ENCODE data around the gene TKT.

TKT gene

DNA sequence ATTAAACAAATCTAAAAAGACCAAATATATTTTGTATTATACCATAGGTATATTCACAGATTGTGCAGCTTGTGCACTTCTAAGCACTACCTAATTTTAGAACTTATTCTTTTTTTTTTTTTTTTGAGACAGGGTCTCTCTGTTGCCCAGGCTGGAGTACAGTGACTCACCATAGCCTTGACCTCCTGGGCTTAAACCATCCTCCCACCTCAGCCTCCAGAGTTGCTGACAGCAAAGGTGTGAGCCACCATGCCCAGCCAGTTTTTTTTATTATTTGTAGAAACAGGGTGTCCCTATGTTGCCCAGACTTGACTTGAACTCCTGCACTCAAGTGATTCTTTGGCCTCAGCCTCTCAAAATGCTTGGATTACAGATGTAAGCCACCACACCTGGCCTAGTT is 11.9 kb upstream of the TKT start:
- TF ChIP-seq CTCF (IDR thresholded peaks at IDR 0.05; ENCODE audit: low read depth, low read length) (no peak), EZH2phosphoT487 (IDR thresholded peaks at IDR 0.05; ENCODE audit: low read depth) (no peak)
- no peaks in the 10 kb centered on the region for H4K20me1 ChIP-seq (ENCODE audit: insufficient read depth, low read length)
- no peak overlapping the region for H2AFZ ChIP-seq (ENCODE audit: low read depth, low read length)
- no peaks in the 10 kb centered on the region for H3K36me3 ChIP-seq (replicated peaks; ENCODE audit: low read depth, low read length)
- H3K4me1 ChIP-seq (ENCODE audit: low read length) = peaks cover 9% of the 10 kb centered on the region
- no peak overlapping the region for H3K4me3 ChIP-seq (ENCODE audit: low read length)
- H3K27ac ChIP-seq (ENCODE audit: low read length) = no peak overlapping the region
- H3K79me2 ChIP-seq (ENCODE audit: low read length) = no peaks in the 10 kb centered on the region
- no peaks in the 10 kb centered on the region for H3K27me3 ChIP-seq (ENCODE audit: low read depth, low read length)
- H3K4me2 ChIP-seq (ENCODE audit: low read length) = no peak overlapping the region
- no peak overlapping the region for H3K9ac ChIP-seq (ENCODE audit: low read length)
- H3K9me3 ChIP-seq (ENCODE audit: insufficient read depth, low read length) = no peaks in the 10 kb centered on the region

DNA sequence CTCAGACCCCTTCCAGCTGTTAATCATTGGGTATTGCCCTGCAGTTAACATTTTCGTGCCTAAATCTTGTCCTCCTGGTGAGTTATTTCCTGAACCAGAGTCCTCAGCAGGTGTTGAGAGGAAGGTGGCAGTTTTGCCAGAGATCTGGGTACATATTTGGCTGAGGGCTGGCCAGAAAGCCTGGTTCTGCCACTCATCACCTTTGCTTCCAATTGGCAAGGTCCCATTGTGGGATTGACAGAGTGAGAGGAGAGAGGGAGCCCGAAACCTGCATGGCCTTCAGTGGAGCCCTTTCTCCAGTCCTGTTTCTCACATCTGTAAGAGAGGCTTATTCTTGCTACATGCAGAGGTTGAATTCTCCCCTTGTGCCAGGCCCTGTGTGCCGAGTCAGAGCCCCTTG is 8.9 kb upstream of the TKT start:
- H3K4me1 ChIP-seq (ENCODE audit: low read length) = peaks cover under 1% of the 10 kb centered on the region; the same call in 1 of the 2 replicates
- H3K36me3 ChIP-seq (replicated peaks; ENCODE audit: low read depth, low read length) = no peaks in the 10 kb centered on the region
- H3K4me3 ChIP-seq (ENCODE audit: low read length) = no peak overlapping the region
- H3K9me3 ChIP-seq (ENCODE audit: insufficient read depth, low read length) = no peaks in the 10 kb centered on the region
- H3K9ac ChIP-seq (ENCODE audit: low read length) = no peak overlapping the region
- TF ChIP-seq CTCF (IDR thresholded peaks at IDR 0.05; ENCODE audit: low read depth, low read length) = no peak
- no peak for TF ChIP-seq EZH2phosphoT487 (IDR thresholded peaks at IDR 0.05; ENCODE audit: low read depth)
- no peaks in the 10 kb centered on the region for H4K20me1 ChIP-seq (ENCODE audit: insufficient read depth, low read length)
- no peak overlapping the region for H3K27ac ChIP-seq (ENCODE audit: low read length)
- peak overlapping the region; percentile 26; the same call in 1 of the 2 replicates for H2AFZ ChIP-seq (ENCODE audit: low read depth, low read length)
- no peak overlapping the region for H3K4me2 ChIP-seq (ENCODE audit: low read length)
- H3K79me2 ChIP-seq (ENCODE audit: low read length) = no peaks in the 10 kb centered on the region
- no peaks in the 10 kb centered on the region for H3K27me3 ChIP-seq (ENCODE audit: low read depth, low read length)

GRCh38 chr3:53263907-53264306 is 8.1 kb upstream of the TKT start:
- Histone ChIP-seq H3K27me3 (ENCODE audit: low read depth, low read length) (no peaks in the 10 kb centered on the region), H3K4me3 (ENCODE audit: low read length) (no peak overlapping the region), H2AFZ (ENCODE audit: low read depth, low read length) (no peak overlapping the region), H3K4me2 (ENCODE audit: low read length) (no peak overlapping the region), H3K36me3 (replicated peaks; ENCODE audit: low read depth, low read length) (no peaks in the 10 kb centered on the region), H4K20me1 (ENCODE audit: insufficient read depth, low read length) (no peaks in the 10 kb centered on the region), H3K4me1 (ENCODE audit: low read length) (no peaks in the 10 kb centered on the region), H3K27ac (ENCODE audit: low read length) (no peak overlapping the region), H3K9ac (ENCODE audit: low read length) (no peak overlapping the region), H3K9me3 (ENCODE audit: insufficient read depth, low read length) (no peaks in the 10 kb centered on the region), H3K79me2 (ENCODE audit: low read length) (no peaks in the 10 kb centered on the region)
- no peak for TF ChIP-seq CTCF (IDR thresholded peaks at IDR 0.05; ENCODE audit: low read depth, low read length)
- TF ChIP-seq EZH2phosphoT487 (IDR thresholded peaks at IDR 0.05; ENCODE audit: low read depth) = no peak

- Histone ChIP-seq H3K27ac (ENCODE audit: low read length) (no peak overlapping the region), H4K20me1 (ENCODE audit: insufficient read depth, low read length) (no peaks in the 10 kb centered on the region), H2AFZ (ENCODE audit: low read depth, low read length) (no peak overlapping the region), H3K27me3 (ENCODE audit: low read depth, low read length) (no peaks in the 10 kb centered on the region), H3K9ac (ENCODE audit: low read length) (no peak overlapping the region), H3K9me3 (ENCODE audit: insufficient read depth, low read length) (no peaks in the 10 kb centered on the region), H3K4me3 (ENCODE audit: low read length) (no peak overlapping the region), H3K4me1 (ENCODE audit: low read length) (no peaks in the 10 kb centered on the region), H3K4me2 (ENCODE audit: low read length) (no peak overlapping the region), H3K79me2 (ENCODE audit: low read length) (no peaks in the 10 kb centered on the region), H3K36me3 (replicated peaks; ENCODE audit: low read depth, low read length) (no peaks in the 10 kb centered on the region)
- TF ChIP-seq EZH2phosphoT487 (IDR thresholded peaks at IDR 0.05; ENCODE audit: low read depth) = no peak
- TF ChIP-seq CTCF (IDR thresholded peaks at IDR 0.05; ENCODE audit: low read depth, low read length) = no peak
Measured at GRCh38 chr3:53261712-53262111, 5.9 kb upstream of the TKT start.

All from OCI-LY3 (cell line).